HG03565 (cell line): ENCODE data around the gene PFKP.

Experiments
- ATAC-seq: cut with Tn5 transposase; IDR thresholded peaks from one replicate; pipeline ENCODE4 v1.9.1; 2021; ENCODE audit warnings: mild to moderate bottlenecking, moderate library complexity; ENCODE audit not compliant: unreplicated experiment

Gene PFKP

GRCh38 chr10:3068968-3069737, 1.8 kb downstream of the PFKP start:
- ATAC-seq = no peak

GRCh38 chr10:3069876-3070275, 2.5 kb downstream of the PFKP start:
- no peak for ATAC-seq

GRCh38 chr10:3071405-3072198, 4.3 kb downstream of the PFKP start:
- ATAC-seq = no peak

GRCh38 chr10:3072641-3073360, 5.5 kb downstream of the PFKP start:
- ATAC-seq = no peak

- no peak for ATAC-seq
These were observed 6.9 kb downstream of the PFKP start for GRCh38 chr10:3074145-3074665.

GRCh38 chr10:3074985-3075600, 7.7 kb downstream of the PFKP start:
- no peak for ATAC-seq

- ATAC-seq = no peak
These were observed 8.8 kb downstream of the PFKP start for GRCh38 chr10:3076138-3076537.

- ATAC-seq = no peak
These were observed 10.2 kb downstream of the PFKP start for GRCh38 chr10:3077509-3077908.

- ATAC-seq = no peak
These were observed 10.7 kb downstream of the PFKP start for GRCh38 chr10:3077940-3078630.

GRCh38 chr10:3081383-3081981, 14.1 kb downstream of the PFKP start:
- ATAC-seq = no peak

- ATAC-seq = no peak
These were observed 14.9 kb downstream of the PFKP start for GRCh38 chr10:3082290-3082689.

GRCh38 chr10:3085785-3086567, 18.6 kb downstream of the PFKP start:
- no peak for ATAC-seq

GRCh38 chr10:3090388-3090787, 23.0 kb downstream of the PFKP start:
- no peak for ATAC-seq

GRCh38 chr10:3090914-3091787, 23.8 kb downstream of the PFKP start:
- no peak for ATAC-seq

- no peak for ATAC-seq
These were observed 24.6 kb downstream of the PFKP start for GRCh38 chr10:3091921-3092320.

GRCh38 chr10:3093996-3094395, 26.6 kb downstream of the PFKP start:
- no peak for ATAC-seq

GRCh38 chr10:3094609-3095036, 27.3 kb downstream of the PFKP start:
- no peak for ATAC-seq
